ENCODE data around the gene PRCP.

PRCP gene

DNA sequence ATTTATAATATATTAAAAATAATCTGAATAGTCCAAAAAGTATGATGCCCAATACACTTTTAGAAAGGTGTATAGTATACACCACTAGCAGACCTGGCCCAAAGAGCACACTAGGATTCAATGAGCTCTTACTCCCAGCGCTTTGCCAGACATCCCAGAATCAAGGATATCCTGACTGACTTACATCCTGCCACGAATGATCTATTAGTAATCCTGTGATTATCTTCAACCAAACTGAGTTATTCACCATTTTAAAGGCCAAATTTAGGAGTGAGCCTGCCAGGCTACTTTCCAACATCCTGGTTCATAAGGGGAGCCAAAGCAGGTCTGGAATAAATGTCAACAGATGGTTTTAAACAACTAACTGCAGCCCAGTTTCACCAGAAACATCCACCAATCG lies 105.7 kb downstream of the PRCP start:
- no peak overlapping the region for H3K4me3 ChIP-seq (ENCODE audit: low read depth in 1 of 2, low read length in 1 of 2)
- TF ChIP-seq, protein P1, sequence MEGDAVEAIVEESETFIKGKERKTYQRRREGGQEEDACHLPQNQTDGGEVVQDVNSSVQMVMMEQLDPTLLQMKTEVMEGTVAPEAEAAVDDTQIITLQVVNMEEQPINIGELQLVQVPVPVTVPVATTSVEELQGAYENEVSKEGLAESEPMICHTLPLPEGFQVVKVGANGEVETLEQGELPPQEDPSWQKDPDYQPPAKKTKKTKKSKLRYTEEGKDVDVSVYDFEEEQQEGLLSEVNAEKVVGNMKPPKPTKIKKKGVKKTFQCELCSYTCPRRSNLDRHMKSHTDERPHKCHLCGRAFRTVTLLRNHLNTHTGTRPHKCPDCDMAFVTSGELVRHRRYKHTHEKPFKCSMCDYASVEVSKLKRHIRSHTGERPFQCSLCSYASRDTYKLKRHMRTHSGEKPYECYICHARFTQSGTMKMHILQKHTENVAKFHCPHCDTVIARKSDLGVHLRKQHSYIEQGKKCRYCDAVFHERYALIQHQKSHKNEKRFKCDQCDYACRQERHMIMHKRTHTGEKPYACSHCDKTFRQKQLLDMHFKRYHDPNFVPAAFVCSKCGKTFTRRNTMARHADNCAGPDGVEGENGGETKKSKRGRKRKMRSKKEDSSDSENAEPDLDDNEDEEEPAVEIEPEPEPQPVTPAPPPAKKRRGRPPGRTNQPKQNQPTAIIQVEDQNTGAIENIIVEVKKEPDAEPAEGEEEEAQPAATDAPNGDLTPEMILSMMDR (IDR thresholded peaks at IDR 0.05) = no peak
- H3K27me3 ChIP-seq = peaks cover 6% of the 10 kb centered on the region
- H3K27ac ChIP-seq = no peak overlapping the region
- H3K9me3 ChIP-seq = no peaks in the 10 kb centered on the region
- H3K36me3 ChIP-seq = no peaks in the 10 kb centered on the region
- no peaks in the 10 kb centered on the region for H3K4me1 ChIP-seq (ENCODE audit: control insufficient read depth in 1 of 2, insufficient read depth in 1 of 2, low read depth in 1 of 2, low read length in 1 of 2)

DNA sequence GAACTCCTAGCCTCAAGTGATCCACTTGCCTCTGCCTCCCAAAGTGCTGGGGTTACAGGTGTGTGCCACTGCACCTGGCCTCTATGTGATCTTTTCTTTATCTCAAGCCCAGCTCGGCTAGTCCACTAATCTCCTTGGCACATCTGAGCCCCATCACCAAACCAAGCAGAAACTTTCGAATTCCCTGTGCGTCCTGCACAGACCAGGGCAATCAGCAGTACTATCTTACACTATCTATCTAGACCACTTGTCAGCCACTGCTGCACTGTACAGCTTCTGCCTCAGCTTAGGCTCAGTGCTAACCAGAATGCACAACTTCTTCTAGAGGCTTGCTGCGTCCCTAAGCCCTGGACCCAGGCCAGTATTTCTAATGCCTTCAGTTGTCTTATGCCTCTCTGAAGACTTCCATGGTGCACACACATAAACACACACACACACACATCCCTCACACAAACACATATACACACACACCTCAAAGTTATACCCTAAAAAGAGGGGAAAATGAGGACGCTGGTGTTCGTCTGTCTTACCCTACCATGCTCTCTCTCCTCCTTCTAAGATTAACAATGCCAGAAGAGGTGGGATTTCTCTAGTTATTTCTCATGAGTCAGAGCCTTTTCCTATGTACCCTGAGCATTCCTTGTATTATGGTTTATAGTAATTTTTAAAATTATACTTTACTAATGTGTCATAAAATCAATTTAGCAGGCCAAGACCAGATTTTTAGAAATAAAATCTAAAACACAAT lies 107.2 kb downstream of the PRCP start:
- TF ChIP-seq, protein P1 (IDR thresholded peaks at IDR 0.05) = no peak
- H3K36me3 ChIP-seq = no peaks in the 10 kb centered on the region
- H3K27ac ChIP-seq = no peak overlapping the region
- no peaks in the 10 kb centered on the region for H3K9me3 ChIP-seq
- H3K4me1 ChIP-seq (ENCODE audit: control insufficient read depth in 1 of 2, insufficient read depth in 1 of 2, low read depth in 1 of 2, low read length in 1 of 2) = no peaks in the 10 kb centered on the region
- peaks cover 6% of the 10 kb centered on the region for H3K27me3 ChIP-seq
- no peak overlapping the region for H3K4me3 ChIP-seq (ENCODE audit: low read depth in 1 of 2, low read length in 1 of 2)

DNA sequence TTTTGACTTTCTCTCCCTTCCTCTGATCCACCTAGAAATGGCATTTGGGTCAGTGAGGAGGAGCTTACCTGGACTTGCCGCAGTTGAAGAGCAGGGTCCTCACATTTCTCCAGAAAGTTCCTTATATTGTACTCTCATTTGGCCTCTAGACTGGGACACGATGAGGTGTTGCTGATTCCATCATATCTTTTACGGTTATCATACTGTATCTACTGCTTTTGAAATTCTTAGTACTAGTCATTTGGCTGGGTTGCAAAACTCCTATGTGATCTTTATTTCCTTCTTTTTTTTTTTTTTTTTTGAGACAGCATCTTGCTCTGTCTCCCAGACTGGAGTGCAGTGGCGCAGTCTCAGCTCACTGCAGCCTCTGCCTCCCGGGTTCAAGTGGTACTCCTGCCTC lies 107.9 kb downstream of the PRCP start:
- Histone ChIP-seq H3K27ac (no peak overlapping the region), H3K36me3 (no peaks in the 10 kb centered on the region), H3K27me3 (peaks cover 6% of the 10 kb centered on the region), H3K4me1 (ENCODE audit: control insufficient read depth in 1 of 2, insufficient read depth in 1 of 2, low read depth in 1 of 2, low read length in 1 of 2) (no peaks in the 10 kb centered on the region), H3K9me3 (no peaks in the 10 kb centered on the region), H3K4me3 (ENCODE audit: low read depth in 1 of 2, low read length in 1 of 2) (no peak overlapping the region)
- TF ChIP-seq, protein P1 (IDR thresholded peaks at IDR 0.05) = no peak

DNA sequence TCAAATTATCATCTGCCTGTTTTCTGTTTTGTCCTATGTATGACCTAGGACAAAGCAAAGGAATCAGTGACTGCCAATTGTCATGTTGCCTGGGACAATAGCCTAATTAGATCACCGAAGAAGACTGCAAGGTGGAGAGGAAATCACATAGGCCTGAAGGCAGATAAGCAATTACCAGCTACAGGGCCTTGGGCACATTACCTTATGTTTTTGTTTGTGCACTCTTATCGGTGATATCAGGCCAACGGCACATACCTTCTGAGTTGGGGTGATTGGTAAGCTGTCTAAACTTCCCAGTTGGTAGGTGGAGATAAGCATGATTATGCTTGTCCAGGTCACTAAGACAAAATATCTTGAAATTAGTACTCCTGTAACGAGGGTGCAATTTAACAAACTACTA lies 108.5 kb downstream of the PRCP start:
- H3K27ac ChIP-seq = no peak overlapping the region
- no peaks in the 10 kb centered on the region for H3K9me3 ChIP-seq
- H3K4me1 ChIP-seq (ENCODE audit: control insufficient read depth in 1 of 2, insufficient read depth in 1 of 2, low read depth in 1 of 2, low read length in 1 of 2) = no peaks in the 10 kb centered on the region
- H3K36me3 ChIP-seq = no peaks in the 10 kb centered on the region
- H3K4me3 ChIP-seq (ENCODE audit: low read depth in 1 of 2, low read length in 1 of 2) = no peak overlapping the region
- TF ChIP-seq, protein P1 (IDR thresholded peaks at IDR 0.05) = no peak
- H3K27me3 ChIP-seq = peaks cover 6% of the 10 kb centered on the region

DNA sequence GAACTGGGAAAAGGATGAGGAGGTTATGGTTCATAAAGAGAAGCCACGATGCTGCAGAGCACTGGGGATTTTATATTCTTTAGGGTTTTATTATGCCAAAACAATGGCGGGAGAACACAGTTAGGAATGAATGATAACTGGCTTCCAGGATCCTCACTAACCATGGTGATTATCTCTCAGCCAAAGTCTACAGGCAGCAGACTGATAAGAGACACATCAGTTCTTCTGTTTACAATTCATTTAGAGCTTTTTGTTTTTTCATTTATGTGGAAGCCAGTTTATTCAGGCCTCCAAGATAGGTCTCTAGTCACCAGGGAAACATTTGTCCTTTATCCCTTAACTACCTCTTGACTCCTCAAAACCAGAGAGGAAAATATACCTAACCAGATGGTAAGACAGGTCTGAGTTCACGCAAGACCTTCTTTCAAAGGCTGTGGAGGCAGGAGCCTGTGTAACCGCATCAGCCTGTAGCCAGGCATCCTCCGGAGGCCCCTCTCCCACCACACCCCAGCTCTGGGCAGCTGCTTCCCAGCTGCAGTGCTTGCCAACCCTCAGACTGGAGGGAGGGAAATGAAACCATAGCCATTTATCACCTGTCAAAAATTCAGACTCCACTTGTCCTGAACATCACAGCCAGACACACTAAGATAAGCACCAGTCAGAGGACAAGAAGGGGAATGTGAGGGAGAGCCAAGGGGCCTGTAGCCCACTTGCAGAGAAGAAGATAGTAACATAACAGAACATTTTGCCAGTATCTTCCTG lies 109.3 kb downstream of the PRCP start:
- no peaks in the 10 kb centered on the region for H3K9me3 ChIP-seq
- no peak overlapping the region for H3K4me3 ChIP-seq (ENCODE audit: low read depth in 1 of 2, low read length in 1 of 2)
- no peaks in the 10 kb centered on the region for H3K36me3 ChIP-seq
- H3K27me3 ChIP-seq = peaks cover 6% of the 10 kb centered on the region
- H3K27ac ChIP-seq = no peak overlapping the region
- TF ChIP-seq, protein P1 (IDR thresholded peaks at IDR 0.05) = no peak
- H3K4me1 ChIP-seq (ENCODE audit: control insufficient read depth in 1 of 2, insufficient read depth in 1 of 2, low read depth in 1 of 2, low read length in 1 of 2) = no peaks in the 10 kb centered on the region

Data from neutrophil (primary cell).